HG02588 (cell line): ENCODE measurements around the gene EML4.
"Not testable (repeated sequence)": the region's sequence is repeated elsewhere in the genome, so short reads cannot be mapped to it uniquely, and the experiment has no call there.

ENCODE experiments used
- ATAC-seq: cut with Tn5 transposase; IDR thresholded peaks from one replicate; pipeline ENCODE4 v1.9.1; 2021; ENCODE audit warnings: mild to moderate bottlenecking, moderate library complexity; ENCODE audit not compliant: unreplicated experiment

EML4 gene

GRCh38 chr2:42371611-42372473 is 202.7 kb downstream of the EML4 start:
- no peak for ATAC-seq

- no peak for ATAC-seq
Observed at GRCh38 chr2:42372474-42373200, 203.5 kb downstream of the EML4 start.

DNA sequence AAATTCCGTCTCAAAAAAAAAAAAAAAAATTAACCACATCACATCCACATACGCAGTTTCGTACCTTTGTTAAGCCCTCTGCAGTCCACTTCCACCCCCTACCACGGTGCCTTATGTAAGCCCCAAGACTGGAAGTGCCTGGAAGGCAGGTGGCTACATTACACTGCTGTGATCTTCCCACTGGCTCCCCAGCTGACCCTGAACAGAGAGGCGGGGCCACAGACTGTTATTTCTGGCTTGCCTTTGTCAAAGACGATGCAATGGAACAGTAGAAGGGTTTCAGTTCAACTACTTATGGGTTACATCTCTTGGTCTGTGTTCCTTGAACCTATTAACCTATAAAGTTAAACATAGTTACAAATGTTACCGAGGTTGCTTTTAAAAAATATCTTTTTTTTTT is 207.6 kb downstream of the EML4 start:
- no peak for ATAC-seq

DNA sequence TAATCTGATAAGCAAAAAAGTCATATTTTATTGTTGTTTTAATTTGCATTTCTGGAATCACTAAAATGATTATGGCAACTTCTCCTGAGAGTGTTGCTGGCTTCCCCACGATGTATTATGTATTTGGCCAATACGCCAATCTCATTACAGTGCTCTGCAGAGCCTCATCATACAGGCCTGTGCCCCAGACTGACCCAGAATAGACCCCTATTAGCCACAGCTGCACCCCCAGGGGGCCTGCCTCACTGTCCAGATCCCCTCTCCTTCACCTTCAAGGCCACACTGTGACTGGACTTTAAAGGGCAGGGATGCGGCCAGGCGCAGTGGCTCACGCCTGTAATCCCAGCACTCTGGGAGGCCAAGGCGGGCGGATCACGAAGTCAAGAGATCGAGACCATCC is 209.3 kb downstream of the EML4 start:
- ATAC-seq = no peak

DNA sequence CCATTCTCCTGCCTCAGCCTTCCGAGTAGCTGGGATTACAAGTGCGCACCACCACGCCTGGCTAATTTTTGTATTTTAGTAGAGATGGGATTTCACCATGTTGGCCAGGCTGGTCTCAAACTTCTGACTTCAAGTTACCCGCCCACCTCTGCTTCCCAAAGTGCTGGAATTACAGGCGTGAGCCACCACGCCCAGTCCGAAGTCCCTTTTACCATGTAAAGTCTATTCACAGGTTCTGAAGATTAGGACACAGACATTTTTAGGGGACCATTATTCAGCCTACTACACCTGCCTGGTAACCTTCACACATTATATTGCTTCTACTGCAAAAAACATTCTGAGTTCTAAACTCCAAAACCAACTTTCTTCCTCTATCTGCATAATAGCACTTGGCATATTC is 210.9 kb downstream of the EML4 start:
- ATAC-seq = not testable (repeated sequence)

- no peak for ATAC-seq
Observed at GRCh38 chr2:42382144-42382543, 213.0 kb downstream of the EML4 start.
